ENCODE data around the gene BOD1L1. TPM values are rescaled to one million over a fixed set of nuclear protein-coding genes. Genes with fewer than 3 reads are reported as not detected.

BOD1L1 gene
- total RNA-seq (2021; ENCODE audit: unreplicated experiment) (18.1 TPM), Bru-seq, nascent RNA (percentile 78 among the genes with signal in this experiment), BruChase-seq, experiment 1, labeled RNA remaining after a 2-hour chase (percentile 84 among the genes with signal in this experiment), BruChase-seq, experiment 2, labeled RNA remaining after a 6-hour chase (percentile 86 among the genes with signal in this experiment)
- polyA plus RNA-seq (2012; ENCODE audit: insufficient read length), result 9.1 TPM
- long read RNA-seq, partial matches to known transcripts, result 31 of 38 reads
- long read RNA-seq, other reads (novel, unspliced or antisense), result 7 of 38 reads

DNA sequence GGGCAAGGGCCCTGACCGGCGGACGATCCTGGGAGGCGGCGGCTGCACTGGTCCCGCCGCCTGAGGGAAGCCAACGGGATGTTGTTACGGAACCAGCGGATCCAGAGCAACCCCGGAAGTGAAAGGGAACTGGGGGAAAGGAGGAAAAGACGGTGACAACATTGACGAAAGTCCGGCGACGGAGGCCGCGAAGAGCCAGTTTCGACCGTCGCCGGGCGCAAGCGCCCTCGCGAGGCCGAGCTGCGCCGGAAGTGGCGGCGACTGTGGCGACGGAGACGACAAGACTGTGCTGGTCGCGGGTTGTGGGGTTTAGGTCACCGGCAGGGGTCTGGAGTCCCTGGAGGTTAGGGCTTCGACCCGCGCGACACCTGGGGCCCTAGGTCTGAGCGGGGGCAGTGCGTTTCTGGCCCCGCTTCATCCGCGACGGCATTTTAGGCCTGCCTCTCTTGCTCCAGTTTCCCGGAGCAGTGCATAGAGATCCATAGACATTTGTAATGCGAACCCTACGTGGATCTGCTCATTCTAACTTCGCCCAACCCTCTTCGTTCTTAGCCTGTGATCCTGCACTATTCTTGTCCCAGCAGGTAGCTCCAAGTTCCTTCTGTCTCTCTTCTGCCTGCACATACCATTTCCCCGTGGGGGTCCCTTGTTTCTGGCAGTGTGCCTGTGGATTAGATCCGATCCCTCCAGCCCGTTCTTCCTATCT is at the start of gene BOD1L1:
TSS of gene BOD1L1 (minus strand) at position 120 of the 706 bp plus-strand sequence. CDS start 138 bp downstream, outside the sequence.
- Histone ChIP-seq H3K27ac (ENCODE audit: low read length) (peak within 1 kb of the TSS; percentile 94), H3K27me3 (ENCODE audit: control insufficient read depth, insufficient read depth, low read length) (no peaks in the 10 kb centered on the region), H3K4me1 (ENCODE audit: control insufficient read depth, insufficient read depth, low read length) (peaks cover 5% of the 10 kb centered on the region; the same call in 1 of the 2 replicates), H3K4me3 (ENCODE audit: low read depth in 2 of 2, low read length in 2 of 2) (peak within 1 kb of the TSS; percentile 84 to 91), H3K9me3 (ENCODE audit: control insufficient read depth, insufficient read depth, low read depth, low read length) (no peaks in the 10 kb centered on the region), H3K36me3 (ENCODE audit: control insufficient read depth, insufficient read depth, low read length) (peaks cover 3% of the 10 kb centered on the region; the same call in 1 of the 2 replicates)
- ATAC-seq, result peak; percentile 98
- peak; percentile 64 for DNase-seq (ENCODE audit: low read depth, low spot score)
- POLR2A ChIA-PET, result no interaction called here
- in situ Hi-C loops (cut with HindIII; ENCODE audit: low pct_unique_long_range_greater_than_20kb, low sequenced_read_pairs) (no loop called here), intact Hi-C loops (cut with micrococcal nuclease; ENCODE audit: unreplicated experiment) (no loop called here)
- no TSS peak for BruUV-seq (replicated peaks)
- CTCF ChIA-PET, result no interaction called here
- no peak for TF ChIP-seq TCF7L2 (IDR thresholded peaks at IDR 0.05; ENCODE audit: low read depth, low read length)
- peak; percentile 92 for TF ChIP-seq POLR2AphosphoS5 (IDR thresholded peaks at IDR 0.05; ENCODE audit: low read depth, low read length)
- peak; percentile 82; the same call in 1 of the 2 replicates for TF ChIP-seq SIN3A (IDR thresholded peaks at IDR 0.05; ENCODE audit: borderline replicate concordance, insufficient read depth, low read depth, low read length)
- TF ChIP-seq, protein P1, sequence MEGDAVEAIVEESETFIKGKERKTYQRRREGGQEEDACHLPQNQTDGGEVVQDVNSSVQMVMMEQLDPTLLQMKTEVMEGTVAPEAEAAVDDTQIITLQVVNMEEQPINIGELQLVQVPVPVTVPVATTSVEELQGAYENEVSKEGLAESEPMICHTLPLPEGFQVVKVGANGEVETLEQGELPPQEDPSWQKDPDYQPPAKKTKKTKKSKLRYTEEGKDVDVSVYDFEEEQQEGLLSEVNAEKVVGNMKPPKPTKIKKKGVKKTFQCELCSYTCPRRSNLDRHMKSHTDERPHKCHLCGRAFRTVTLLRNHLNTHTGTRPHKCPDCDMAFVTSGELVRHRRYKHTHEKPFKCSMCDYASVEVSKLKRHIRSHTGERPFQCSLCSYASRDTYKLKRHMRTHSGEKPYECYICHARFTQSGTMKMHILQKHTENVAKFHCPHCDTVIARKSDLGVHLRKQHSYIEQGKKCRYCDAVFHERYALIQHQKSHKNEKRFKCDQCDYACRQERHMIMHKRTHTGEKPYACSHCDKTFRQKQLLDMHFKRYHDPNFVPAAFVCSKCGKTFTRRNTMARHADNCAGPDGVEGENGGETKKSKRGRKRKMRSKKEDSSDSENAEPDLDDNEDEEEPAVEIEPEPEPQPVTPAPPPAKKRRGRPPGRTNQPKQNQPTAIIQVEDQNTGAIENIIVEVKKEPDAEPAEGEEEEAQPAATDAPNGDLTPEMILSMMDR (IDR thresholded peaks at IDR 0.05), result peak; percentile 53
- TF ChIP-seq, protein P2, sequence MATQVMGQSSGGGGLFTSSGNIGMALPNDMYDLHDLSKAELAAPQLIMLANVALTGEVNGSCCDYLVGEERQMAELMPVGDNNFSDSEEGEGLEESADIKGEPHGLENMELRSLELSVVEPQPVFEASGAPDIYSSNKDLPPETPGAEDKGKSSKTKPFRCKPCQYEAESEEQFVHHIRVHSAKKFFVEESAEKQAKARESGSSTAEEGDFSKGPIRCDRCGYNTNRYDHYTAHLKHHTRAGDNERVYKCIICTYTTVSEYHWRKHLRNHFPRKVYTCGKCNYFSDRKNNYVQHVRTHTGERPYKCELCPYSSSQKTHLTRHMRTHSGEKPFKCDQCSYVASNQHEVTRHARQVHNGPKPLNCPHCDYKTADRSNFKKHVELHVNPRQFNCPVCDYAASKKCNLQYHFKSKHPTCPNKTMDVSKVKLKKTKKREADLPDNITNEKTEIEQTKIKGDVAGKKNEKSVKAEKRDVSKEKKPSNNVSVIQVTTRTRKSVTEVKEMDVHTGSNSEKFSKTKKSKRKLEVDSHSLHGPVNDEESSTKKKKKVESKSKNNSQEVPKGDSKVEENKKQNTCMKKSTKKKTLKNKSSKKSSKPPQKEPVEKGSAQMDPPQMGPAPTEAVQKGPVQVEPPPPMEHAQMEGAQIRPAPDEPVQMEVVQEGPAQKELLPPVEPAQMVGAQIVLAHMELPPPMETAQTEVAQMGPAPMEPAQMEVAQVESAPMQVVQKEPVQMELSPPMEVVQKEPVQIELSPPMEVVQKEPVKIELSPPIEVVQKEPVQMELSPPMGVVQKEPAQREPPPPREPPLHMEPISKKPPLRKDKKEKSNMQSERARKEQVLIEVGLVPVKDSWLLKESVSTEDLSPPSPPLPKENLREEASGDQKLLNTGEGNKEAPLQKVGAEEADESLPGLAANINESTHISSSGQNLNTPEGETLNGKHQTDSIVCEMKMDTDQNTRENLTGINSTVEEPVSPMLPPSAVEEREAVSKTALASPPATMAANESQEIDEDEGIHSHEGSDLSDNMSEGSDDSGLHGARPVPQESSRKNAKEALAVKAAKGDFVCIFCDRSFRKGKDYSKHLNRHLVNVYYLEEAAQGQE (IDR thresholded peaks at IDR 0.05; ENCODE audit: insufficient read depth in 1 of 2, low read depth in 2 of 2, low read length in 1 of 2), result peak in 1 of 2 experiments; percentile 68; a peak in 1 of 4 replicates

DNA sequence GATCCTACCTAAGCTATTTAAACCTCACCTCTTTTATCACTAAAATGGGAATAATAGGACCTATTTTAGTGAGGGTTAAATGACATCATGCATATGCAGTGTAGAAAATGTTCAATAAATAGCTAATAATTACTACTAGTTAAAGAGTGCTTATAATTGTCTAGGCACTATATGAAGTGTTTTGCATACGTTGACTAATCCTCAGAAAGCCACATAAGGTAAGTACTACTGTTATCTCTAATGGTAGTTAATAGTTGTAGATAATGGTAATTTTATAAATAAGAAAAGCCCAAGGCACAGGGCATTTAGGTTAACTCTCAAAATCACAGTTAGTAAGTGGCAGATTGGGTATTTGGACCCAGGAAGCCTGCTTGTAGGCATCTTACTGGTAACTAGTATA is 47.4 kb upstream of the BOD1L1 start:
- TF ChIP-seq, protein P1 (IDR thresholded peaks at IDR 0.05), result no peak
- TF ChIP-seq POLR2AphosphoS5 (IDR thresholded peaks at IDR 0.05; ENCODE audit: low read depth, low read length) (no peak), SIN3A (IDR thresholded peaks at IDR 0.05; ENCODE audit: borderline replicate concordance, insufficient read depth, low read depth, low read length) (no peak), TCF7L2 (IDR thresholded peaks at IDR 0.05; ENCODE audit: low read depth, low read length) (no peak)
- TF ChIP-seq, protein P2 (IDR thresholded peaks at IDR 0.05; ENCODE audit: insufficient read depth in 1 of 2, low read depth in 2 of 2, low read length in 1 of 2), result no peak
- Histone ChIP-seq H3K4me3 (ENCODE audit: low read depth in 2 of 2, low read length in 2 of 2) (no peak overlapping the region), H3K9me3 (ENCODE audit: control insufficient read depth, insufficient read depth, low read depth, low read length) (no peaks in the 10 kb centered on the region), H3K4me1 (ENCODE audit: control insufficient read depth, insufficient read depth, low read length) (no peaks in the 10 kb centered on the region), H3K27me3 (ENCODE audit: control insufficient read depth, insufficient read depth, low read length) (no peaks in the 10 kb centered on the region), H3K36me3 (ENCODE audit: control insufficient read depth, insufficient read depth, low read length) (no peaks in the 10 kb centered on the region), H3K27ac (ENCODE audit: low read length) (no peak overlapping the region)
- in situ Hi-C loops (cut with HindIII; ENCODE audit: low pct_unique_long_range_greater_than_20kb, low sequenced_read_pairs), result no loop called here
- ATAC-seq, result no peak
- intact Hi-C loops (cut with micrococcal nuclease; ENCODE audit: unreplicated experiment), result no loop called here
- ChIA-PET CTCF (no interaction called here), POLR2A (no interaction called here)
- no peak for DNase-seq (ENCODE audit: low read depth, low spot score)
- BruUV-seq (replicated peaks), result no TSS peak
